ENCODE results near the gene SAMD3. TPM values are rescaled to one million over a fixed set of nuclear protein-coding genes. Genes with fewer than 3 reads are reported as not detected.
"Not testable (repeated sequence)": the region's sequence is repeated elsewhere in the genome, so short reads cannot be mapped to it uniquely, and the experiment has no call there.

The SAMD3 gene
- total and polyA plus RNA-seq, 2 experiments from 2014 or later: 0.32 to 0.73 TPM

- WGBS, 2 experiments (ENCODE audit: low coverage in 1 of 2, low lambda C conversion rate in 2 of 2, missing lambda C conversion rate in 2 of 2): 83 to 84% methylated on average over 8 of the region's 8 CpGs
- H3K4me2 ChIP-seq (ENCODE audit: unreplicated experiment): no peak overlapping the region
- TF ChIP-seq EZH2phosphoT487 (IDR thresholded peaks at IDR 0.05; ENCODE audit: insufficient read depth, low read depth): no peak
- TF ChIP-seq EZH2 (IDR thresholded peaks at IDR 0.05; ENCODE audit: insufficient read depth, poor library complexity, severe bottlenecking): no peak
- no peaks in the 10 kb centered on the region for H3K4me1 ChIP-seq (ENCODE audit: insufficient read depth)
- no peaks in the 10 kb centered on the region for H4K20me1 ChIP-seq (ENCODE audit: insufficient read depth)
- no peak for DNase-seq
- no peaks in the 10 kb centered on the region for H3K27me3 ChIP-seq (replicated peaks; ENCODE audit: insufficient read depth)
- H3K36me3 ChIP-seq (ENCODE audit: low read depth): no peaks in the 10 kb centered on the region
- in situ Hi-C loops (cut with MboI): no loop called here
- no peak overlapping the region for H3K27ac ChIP-seq
- no peaks in the 10 kb centered on the region for H3K9me3 ChIP-seq (ENCODE audit: low read depth)
- no peak overlapping the region for H2AFZ ChIP-seq
- no peak overlapping the region for H3K4me3 ChIP-seq
- H3K9me2 ChIP-seq (ENCODE audit: insufficient read depth): no peaks in the 10 kb centered on the region
- no peaks in the 10 kb centered on the region for H3K79me2 ChIP-seq (ENCODE audit: insufficient read depth)
- no peaks in the 10 kb centered on the region for H3F3A ChIP-seq (ENCODE audit: insufficient read depth)
- H3K9ac ChIP-seq: no peak overlapping the region
These were observed 71.8 kb downstream of the SAMD3 start for GRCh38 chr6:130150906-130151305.

GRCh38 chr6:130149016-130149415 lies 73.7 kb downstream of the SAMD3 start:
- H3K27me3 ChIP-seq (replicated peaks; ENCODE audit: insufficient read depth); H3K9me2 ChIP-seq (ENCODE audit: insufficient read depth); H3K4me2 ChIP-seq (ENCODE audit: unreplicated experiment); in situ Hi-C loops (cut with MboI); H4K20me1 ChIP-seq (ENCODE audit: insufficient read depth); H3K27ac ChIP-seq; H3K9ac ChIP-seq; DNase-seq; H3K4me1 ChIP-seq (ENCODE audit: insufficient read depth); H3F3A ChIP-seq (ENCODE audit: insufficient read depth); H3K4me3 ChIP-seq; H2AFZ ChIP-seq; H3K36me3 ChIP-seq (ENCODE audit: low read depth); H3K79me2 ChIP-seq (ENCODE audit: insufficient read depth); H3K9me3 ChIP-seq (ENCODE audit: low read depth): not testable (repeated sequence)
- 87 to 94% methylated on average over 2 of the region's 2 CpGs for WGBS, 2 experiments (ENCODE audit: low coverage in 1 of 2, low lambda C conversion rate in 2 of 2, missing lambda C conversion rate in 2 of 2)

- H3K36me3 ChIP-seq (ENCODE audit: low read depth): no peaks in the 10 kb centered on the region
- no peak overlapping the region for H3K4me3 ChIP-seq
- 95% methylated on average over 7 of the region's 7 CpGs for WGBS, 2 experiments (ENCODE audit: low coverage in 1 of 2, low lambda C conversion rate in 2 of 2, missing lambda C conversion rate in 2 of 2)
- no peaks in the 10 kb centered on the region for H3K27me3 ChIP-seq (replicated peaks; ENCODE audit: insufficient read depth)
- H3K9me3 ChIP-seq (ENCODE audit: low read depth): no peaks in the 10 kb centered on the region
- no peak overlapping the region for H3K4me2 ChIP-seq (ENCODE audit: unreplicated experiment)
- H3K9me2 ChIP-seq (ENCODE audit: insufficient read depth): no peaks in the 10 kb centered on the region
- no peaks in the 10 kb centered on the region for H4K20me1 ChIP-seq (ENCODE audit: insufficient read depth)
- in situ Hi-C loops (cut with MboI): no loop called here
- no peaks in the 10 kb centered on the region for H3K79me2 ChIP-seq (ENCODE audit: insufficient read depth)
- H3K4me1 ChIP-seq (ENCODE audit: insufficient read depth): no peaks in the 10 kb centered on the region
- H3K9ac ChIP-seq: no peak overlapping the region
- no peak for DNase-seq
- TF ChIP-seq EZH2phosphoT487 (IDR thresholded peaks at IDR 0.05; ENCODE audit: insufficient read depth, low read depth): no peak
- TF ChIP-seq EZH2 (IDR thresholded peaks at IDR 0.05; ENCODE audit: insufficient read depth, poor library complexity, severe bottlenecking): no peak
- H3K27ac ChIP-seq: no peak overlapping the region
- no peak overlapping the region for H2AFZ ChIP-seq
- H3F3A ChIP-seq (ENCODE audit: insufficient read depth): no peaks in the 10 kb centered on the region
These were observed 74.6 kb downstream of the SAMD3 start for GRCh38 chr6:130148181-130148580.

- no peaks in the 10 kb centered on the region for H3K27me3 ChIP-seq (replicated peaks; ENCODE audit: insufficient read depth)
- in situ Hi-C loops (cut with MboI): no loop called here
- H3K9me2 ChIP-seq (ENCODE audit: insufficient read depth): no peaks in the 10 kb centered on the region
- H4K20me1 ChIP-seq (ENCODE audit: insufficient read depth): no peaks in the 10 kb centered on the region
- WGBS, 2 experiments (ENCODE audit: low coverage in 1 of 2, low lambda C conversion rate in 2 of 2, missing lambda C conversion rate in 2 of 2): 96% methylated on average over 3 of the region's 3 CpGs
- no peak overlapping the region for H3K9ac ChIP-seq
- H3K4me2 ChIP-seq (ENCODE audit: unreplicated experiment): no peak overlapping the region
- H3K4me1 ChIP-seq (ENCODE audit: insufficient read depth): no peaks in the 10 kb centered on the region
- no peak overlapping the region for H3K27ac ChIP-seq
- H3K4me3 ChIP-seq: no peak overlapping the region
- no peaks in the 10 kb centered on the region for H3K79me2 ChIP-seq (ENCODE audit: insufficient read depth)
- H3K9me3 ChIP-seq (ENCODE audit: low read depth): no peaks in the 10 kb centered on the region
- TF ChIP-seq EZH2 (IDR thresholded peaks at IDR 0.05; ENCODE audit: insufficient read depth, poor library complexity, severe bottlenecking): no peak
- no peak for TF ChIP-seq EZH2phosphoT487 (IDR thresholded peaks at IDR 0.05; ENCODE audit: insufficient read depth, low read depth)
- H3K36me3 ChIP-seq (ENCODE audit: low read depth): no peaks in the 10 kb centered on the region
- DNase-seq: no peak
- H2AFZ ChIP-seq: no peak overlapping the region
- H3F3A ChIP-seq (ENCODE audit: insufficient read depth): no peaks in the 10 kb centered on the region
These were observed 75.6 kb downstream of the SAMD3 start for GRCh38 chr6:130147111-130147510.

- no peaks in the 10 kb centered on the region for H3F3A ChIP-seq (ENCODE audit: insufficient read depth)
- in situ Hi-C loops (cut with MboI): no loop called here
- peak; percentile 50 for DNase-seq
These were observed 79.0 kb downstream of the SAMD3 start for GRCh38 chr6:130143709-130144108.

More at GRCh38 chr6:130143709-130144108, 79.0 kb downstream of the SAMD3 start:
- Histone ChIP-seq H3K9ac (no peak overlapping the region), H3K79me2 (ENCODE audit: insufficient read depth) (no peaks in the 10 kb centered on the region), H3K9me3 (ENCODE audit: low read depth) (no peaks in the 10 kb centered on the region), H4K20me1 (ENCODE audit: insufficient read depth) (no peaks in the 10 kb centered on the region), H3K27ac (no peak overlapping the region), H3K4me2 (ENCODE audit: unreplicated experiment) (no peak overlapping the region), H3K27me3 (replicated peaks; ENCODE audit: insufficient read depth) (no peaks in the 10 kb centered on the region), H3K4me1 (ENCODE audit: insufficient read depth) (no peaks in the 10 kb centered on the region), H2AFZ (no peak overlapping the region), H3K4me3 (no peak overlapping the region), H3K9me2 (ENCODE audit: insufficient read depth) (no peaks in the 10 kb centered on the region), H3K36me3 (ENCODE audit: low read depth) (no peaks in the 10 kb centered on the region)
- 82 to 84% methylated on average over 3 of the region's 3 CpGs for WGBS, 2 experiments (ENCODE audit: low coverage in 1 of 2, low lambda C conversion rate in 2 of 2, missing lambda C conversion rate in 2 of 2)
- TF ChIP-seq EZH2phosphoT487 (IDR thresholded peaks at IDR 0.05; ENCODE audit: insufficient read depth, low read depth) (no peak), EZH2 (IDR thresholded peaks at IDR 0.05; ENCODE audit: insufficient read depth, poor library complexity, severe bottlenecking) (no peak)

All from GM23248 (cell line).